Neural cell (in vitro differentiated cells): ENCODE data around the gene COL21A1. TPM values are rescaled to one million over a fixed set of nuclear protein-coding genes. Genes with fewer than 3 reads are reported as not detected.
"Not testable (repeated sequence)": the region's sequence is repeated elsewhere in the genome, so short reads cannot be mapped to it uniquely, and the experiment has no call there.

Source experiments
- H2AFZ ChIP-seq: fragments of 200-600, 300-800 bp; sonication (generic), shearing (Covaris generic); 2 replicates; pipeline ENCODE4 v1.6.0; 2014; ENCODE audit warnings: low read depth, mild to moderate bottlenecking, antibody characterized with exemption, low read length, moderate library complexity
- H3F3A ChIP-seq: fragments of 200-600 bp; shearing (Covaris generic); 2 replicates; pipeline ENCODE4 v1.6.1; 2016; ENCODE audit warnings: mild to moderate bottlenecking, moderate library complexity, mixed read lengths, antibody characterized with exemption, low read length; ENCODE audit not compliant: insufficient read depth, poor library complexity, severe bottlenecking
- H3K27ac ChIP-seq: fragments of 200-600, 300-800 bp; sonication (generic), shearing (Covaris generic); 2 replicates; pipeline ENCODE4 v1.5.1; 2014; ENCODE audit warnings: mild to moderate bottlenecking, low read length, moderate library complexity
- H3K27me3 ChIP-seq: fragments of 300-800, 200-600 bp; sonication (generic), shearing (Covaris generic); 2 replicates; pipeline ENCODE4 v1.6.0; 2014; ENCODE audit warnings: mild to moderate bottlenecking, low read depth, low read length, moderate library complexity; ENCODE audit not compliant: insufficient read depth
- H3K36me3 ChIP-seq: fragments of 300-800, 200-600 bp; sonication (generic), shearing (Covaris generic); 2 replicates; pipeline ENCODE4 v1.5.1; 2014; ENCODE audit warnings: mild to moderate bottlenecking, antibody characterized with exemption, low read length, moderate library complexity; ENCODE audit not compliant: insufficient read depth
- H3K4me2 ChIP-seq: fragments of 300-800, 200-600 bp; sonication (generic), shearing (Covaris generic); 2 replicates; pipeline ENCODE4 v1.6.0; 2014; ENCODE audit warnings: mild to moderate bottlenecking, low read length
- H3K4me3 ChIP-seq: fragments of 300-800, 200-600 bp; sonication (generic), shearing (Covaris generic); 2 replicates; pipeline ENCODE4 v1.5.1; 2014; ENCODE audit warnings: mild to moderate bottlenecking, low read length, moderate library complexity
- H3K79me2 ChIP-seq: fragments of 200-600 bp; shearing (Covaris generic); replicated peaks from 2 replicates; pipeline ENCODE4 v1.6.0; 2014; ENCODE audit warnings: mild to moderate bottlenecking, low read length, moderate library complexity; ENCODE audit not compliant: insufficient read depth
- H3K9ac ChIP-seq: fragments of 300-800, 200-600 bp; sonication (generic), shearing (Covaris generic); 2 replicates; pipeline ENCODE4 v1.6.1; 2016; ENCODE audit warnings: mild to moderate bottlenecking, low read length, mixed read lengths
- H3K9me2 ChIP-seq: fragments of 200-600 bp; shearing (Covaris generic); 2 replicates; pipeline ENCODE4 v1.6.1; 2016; ENCODE audit warnings: mild to moderate bottlenecking, low read length, mixed read lengths; ENCODE audit not compliant: insufficient read depth
- H3K9me3 ChIP-seq: fragments of 200-600, 300-800 bp; sonication (generic), shearing (Covaris generic); 2 replicates; pipeline ENCODE4 v1.6.1; 2016; ENCODE audit warnings: mild to moderate bottlenecking, mixed run types, low read length, moderate library complexity, mixed read lengths
- H4K20me1 ChIP-seq: fragments of 200-600 bp; shearing (Covaris generic); 2 replicates; pipeline ENCODE4 v1.6.1; 2016; ENCODE audit warnings: mild to moderate bottlenecking, mixed run types; ENCODE audit not compliant: insufficient read depth
- CTCF ChIP-seq: fragments of 450-650 bp; IDR thresholded peaks from 2 replicates; pipeline ENCODE4 v1.5.1; 2014; ENCODE audit warnings: antibody characterized with exemption, mild to moderate bottlenecking, moderate library complexity; ENCODE audit not compliant: poor library complexity, severe bottlenecking
- EP300 ChIP-seq: fragments of 450-650 bp; conservative IDR thresholded peaks from 2 replicates; pipeline ENCODE4 v1.6.1; 2014; ENCODE audit warnings: antibody characterized with exemption, mild to moderate bottlenecking, moderate library complexity; ENCODE audit not compliant: poor library complexity, severe bottlenecking
- EZH2 ChIP-seq: fragments of 200-600, 300-800 bp; shearing (Covaris generic), sonication (generic); IDR thresholded peaks from 2 replicates; pipeline ENCODE4 v1.6.1; 2014; ENCODE audit warnings: antibody characterized with exemption, low read length, borderline replicate concordance, mild to moderate bottlenecking; ENCODE audit not compliant: insufficient read depth, poor library complexity, severe bottlenecking
- MXI1 ChIP-seq: fragments of 450-650 bp; conservative IDR thresholded peaks from 2 replicates; pipeline ENCODE4 v1.6.1; 2014; ENCODE audit warnings: antibody characterized with exemption, mild to moderate bottlenecking; ENCODE audit not compliant: poor library complexity, severe bottlenecking
- POLR2AphosphoS5 ChIP-seq: IDR thresholded peaks from 2 replicates; pipeline ENCODE4 v1.6.1; 2012
- RAD21 ChIP-seq: fragments of 450-650 bp; conservative IDR thresholded peaks from 2 replicates; pipeline ENCODE4 v1.6.1; 2014; ENCODE audit warnings: antibody characterized with exemption, mild to moderate bottlenecking, moderate library complexity
- REST ChIP-seq: IDR thresholded peaks from 2 replicates; pipeline ENCODE4 v1.6.1; 2012; ENCODE audit warnings: borderline replicate concordance
- SMC3 ChIP-seq: fragments of 450-650 bp; conservative IDR thresholded peaks from 2 replicates; pipeline ENCODE4 v1.6.1; 2014; ENCODE audit warnings: antibody characterized with exemption, mild to moderate bottlenecking, moderate library complexity; ENCODE audit not compliant: poor library complexity
- TAF1 ChIP-seq: IDR thresholded peaks from 2 replicates; pipeline ENCODE4 v1.6.1; 2012; ENCODE audit warnings: low read depth
- polyA plus RNA-seq: library from polyadenylated mRNA; depleted of rRNA; stranded (reverse); fragments of >200 nt; gene quantifications from 2 replicates; pipeline ENCODE4 v1.2.3, GENCODE V29; 2014

The COL21A1 gene
- polyA plus RNA-seq, 1 donor from 2014 or later, result 0.25 TPM

DNA sequence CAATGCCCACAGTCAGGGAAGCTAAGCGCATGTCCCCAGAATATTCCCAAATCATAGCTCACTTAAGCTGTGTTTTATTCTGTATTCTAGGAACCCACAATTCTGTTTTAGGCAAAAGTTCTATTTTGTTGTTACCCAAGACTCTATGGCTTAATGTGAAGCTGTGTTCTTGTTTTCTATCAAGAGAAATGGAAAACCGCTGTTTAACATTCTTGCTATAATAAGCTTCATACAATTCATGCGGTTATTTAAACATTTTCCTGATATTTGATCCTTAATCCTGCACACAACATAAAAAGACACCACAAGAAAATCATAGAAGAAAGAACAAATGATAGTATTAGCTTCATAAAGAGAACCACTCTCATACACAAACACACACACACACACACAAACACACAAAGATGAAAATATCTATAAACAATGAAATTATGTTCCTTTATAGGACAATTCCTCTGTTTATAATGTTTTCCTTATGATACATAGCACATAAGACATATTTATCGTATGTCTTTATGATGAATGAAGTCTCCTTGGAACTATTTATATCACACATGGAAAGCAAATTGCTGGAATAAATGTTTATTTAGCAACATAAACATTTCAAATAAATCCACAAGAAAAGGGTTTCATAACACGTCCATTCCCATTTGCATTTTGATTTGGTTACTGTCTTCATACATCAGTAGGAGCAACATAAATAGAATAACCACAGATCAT, 16.4 kb upstream of the COL21A1 start:
- Histone ChIP-seq H3K9ac (no peak overlapping the region), H2AFZ (no peak overlapping the region), H3K9me3 (no peaks in the 10 kb centered on the region), H3K4me3 (no peak overlapping the region), H4K20me1 (no peaks in the 10 kb centered on the region), H3K36me3 (no peaks in the 10 kb centered on the region), H3F3A (no peaks in the 10 kb centered on the region), H3K79me2 (no peaks in the 10 kb centered on the region), H3K27me3 (no peaks in the 10 kb centered on the region), H3K9me2 (no peaks in the 10 kb centered on the region), H3K4me2 (no peak overlapping the region), H3K27ac (no peak overlapping the region)
- no peak for TF ChIP-seq TAF1
- TF ChIP-seq SMC3, result no peak
- no peak for TF ChIP-seq REST
- no peak for TF ChIP-seq EP300
- no peak for TF ChIP-seq MXI1
- TF ChIP-seq POLR2AphosphoS5, result no peak
- no peak for TF ChIP-seq CTCF
- TF ChIP-seq RAD21, result no peak
- no peak for TF ChIP-seq EZH2

GRCh38 chr6:56260593-56260992, 13.2 kb upstream of the COL21A1 start:
- H3K79me2 ChIP-seq, H3F3A ChIP-seq, H3K9ac ChIP-seq, H3K27ac ChIP-seq, H3K9me2 ChIP-seq, H3K9me3 ChIP-seq, H3K4me3 ChIP-seq, H3K4me2 ChIP-seq, H3K36me3 ChIP-seq, H4K20me1 ChIP-seq, H2AFZ ChIP-seq, H3K27me3 ChIP-seq: not testable (repeated sequence)
